Stimulated activated CD8-positive, alpha-beta memory T cell treated with anti-CD3 and anti-CD28 coated beads, Interleukin-4, amount 100 ng/mL, for 4 hours (primary cell): Measurements from ENCODE around the gene SERINC3.

Experiments used
- DNase-seq, 2 donors: peaks; one replicate each; pipeline ENCODE4 v3.0.0-alpha.2; 2020; ENCODE audit warnings: low read depth in 2 of 2, low spot score in 1 of 2

The SERINC3 gene

DNA sequence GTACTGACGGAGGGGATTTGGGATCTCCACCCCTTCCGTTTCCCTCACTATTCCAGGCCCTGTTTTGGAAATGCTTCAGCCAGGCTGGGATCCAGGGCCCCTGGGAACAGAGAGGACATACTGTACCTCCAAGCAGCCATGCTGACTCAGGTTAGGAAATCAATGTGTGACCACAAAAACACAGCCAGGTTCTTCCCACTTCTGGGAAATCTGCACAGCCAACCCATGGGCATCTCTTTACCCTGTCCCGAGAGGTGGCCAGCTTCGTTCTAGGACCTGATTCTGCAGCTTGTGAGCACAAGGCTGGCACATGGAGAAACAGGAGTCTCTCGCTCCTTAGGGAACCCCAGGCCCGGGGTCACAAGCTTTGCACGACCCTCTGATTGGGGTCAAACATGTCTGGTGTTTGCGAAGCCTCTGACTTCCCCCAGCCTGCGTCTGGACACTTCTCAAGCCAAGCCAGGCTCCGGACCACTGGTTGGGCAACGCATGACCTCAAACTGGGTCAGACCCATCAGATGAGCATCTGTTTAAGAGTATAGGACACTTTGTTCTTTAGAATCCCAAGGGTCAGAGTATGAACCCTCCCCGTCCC, 54.5 kb downstream of the SERINC3 start:
- no peak for DNase-seq

DNA sequence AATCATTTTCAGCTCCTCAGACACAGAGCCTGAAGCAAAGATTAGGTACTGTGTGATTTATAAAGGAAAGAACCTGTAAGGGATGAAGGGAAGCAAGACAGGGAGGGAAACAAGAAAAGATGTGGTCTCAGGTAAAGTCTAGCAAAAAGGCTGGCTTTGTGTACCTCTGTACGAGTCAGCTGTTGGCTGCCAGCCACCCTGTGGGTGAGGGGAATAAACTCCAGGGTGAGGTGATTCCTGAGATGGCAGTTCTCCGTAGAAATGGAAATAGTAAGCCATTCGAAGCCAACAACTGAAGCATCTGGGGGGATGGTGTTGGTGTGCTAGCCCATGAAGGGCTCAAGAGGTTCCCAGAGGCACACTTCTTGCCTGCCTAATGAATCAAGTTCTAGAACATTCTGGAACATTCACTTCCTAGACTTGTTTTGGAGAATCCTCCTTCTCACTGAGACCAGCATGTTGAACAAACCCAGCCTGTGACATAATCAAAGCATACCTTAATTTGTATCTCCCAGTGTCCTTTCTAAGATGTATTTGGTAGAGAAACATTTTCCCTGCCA, 56.8 kb downstream of the SERINC3 start:
- no peak for DNase-seq

DNA sequence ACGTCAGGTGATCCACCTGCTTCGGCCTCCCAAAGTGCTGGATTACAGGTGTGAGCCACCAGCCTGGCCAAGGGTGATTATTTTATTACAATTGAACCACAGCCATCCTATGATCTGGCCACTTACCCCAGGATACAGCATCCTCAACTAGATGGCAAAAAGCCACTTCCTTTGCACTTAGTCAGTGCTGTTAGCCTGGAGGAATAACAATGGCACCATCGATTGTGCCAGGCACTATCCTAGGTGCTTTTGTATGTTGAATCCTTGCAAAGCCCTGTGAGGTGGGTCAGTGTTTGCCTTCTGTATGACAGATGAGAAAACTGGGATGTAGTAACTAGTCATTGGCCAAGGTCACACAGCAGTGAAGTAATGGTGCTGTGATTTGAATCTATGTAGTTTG, 57.4 kb downstream of the SERINC3 start:
- DNase-seq = no peak

DNA sequence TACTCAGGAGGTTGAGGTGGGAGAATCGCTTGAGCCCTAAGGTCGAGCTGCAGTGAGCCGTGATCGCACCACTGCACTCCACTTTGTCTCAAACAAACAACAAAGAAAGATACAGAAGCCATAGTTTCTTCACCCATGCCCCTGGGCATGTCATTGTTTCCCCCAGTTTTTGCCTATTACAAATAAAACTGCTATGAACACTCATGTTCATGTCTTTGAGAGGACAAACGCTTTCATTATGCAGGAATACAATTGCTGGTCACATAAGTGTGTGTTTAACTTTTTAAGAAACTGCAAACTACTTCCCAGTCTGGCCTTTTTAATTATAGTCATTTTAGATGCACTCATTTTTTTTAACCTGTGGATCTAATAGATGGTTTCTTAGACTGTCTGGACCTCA, 58.4 kb downstream of the SERINC3 start:
- no peak for DNase-seq

DNA sequence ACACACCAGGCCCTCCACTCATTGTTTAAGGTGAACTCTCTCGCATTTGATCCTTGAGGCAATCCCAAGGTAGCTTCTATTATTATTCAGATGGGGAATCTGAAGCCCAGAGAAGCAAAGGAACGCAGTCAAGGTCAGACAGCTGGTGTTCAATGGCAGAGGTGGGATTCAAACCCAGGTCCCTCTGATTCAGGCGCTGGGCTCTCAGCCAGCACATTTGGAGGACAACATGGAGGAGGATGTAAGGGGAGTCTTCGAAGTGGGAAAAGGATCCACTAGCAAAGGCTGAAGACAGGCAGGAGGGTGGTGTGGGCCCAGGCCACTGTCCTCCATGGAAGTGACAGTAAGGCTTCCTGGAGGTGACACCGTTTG, 60.1 kb downstream of the SERINC3 start:
- no peak for DNase-seq

DNA sequence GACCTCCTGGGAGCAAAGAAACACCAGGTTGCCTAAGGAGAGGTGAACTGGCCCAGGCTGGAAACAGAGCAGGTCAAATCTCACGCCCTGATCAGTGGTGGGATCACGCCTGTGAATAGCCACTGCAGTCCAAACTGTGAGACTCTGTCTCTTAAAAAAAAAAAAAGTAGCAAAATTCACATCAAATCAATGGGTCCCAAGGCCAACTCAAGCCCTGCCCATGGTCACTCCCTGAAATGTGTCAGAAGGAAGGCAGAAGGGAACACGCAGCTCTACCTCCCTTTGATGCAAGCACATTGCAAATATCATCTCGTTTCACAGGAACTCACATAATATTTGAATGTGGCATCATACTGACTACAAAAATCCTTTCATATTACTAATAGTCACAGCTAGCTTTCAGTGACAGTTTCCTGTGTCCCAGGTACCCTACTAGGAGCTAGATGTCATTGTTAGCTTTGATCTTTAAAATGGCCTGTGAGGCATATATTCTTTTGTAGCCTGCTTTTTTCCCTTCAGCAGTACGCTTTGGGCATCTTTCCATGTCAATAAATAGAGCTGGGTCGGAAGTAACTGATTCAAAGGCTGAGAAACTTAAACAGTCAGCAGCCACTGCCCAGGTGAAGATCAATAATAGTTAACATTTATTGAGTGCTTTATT, 60.6 kb downstream of the SERINC3 start:
- no peak for DNase-seq

DNA sequence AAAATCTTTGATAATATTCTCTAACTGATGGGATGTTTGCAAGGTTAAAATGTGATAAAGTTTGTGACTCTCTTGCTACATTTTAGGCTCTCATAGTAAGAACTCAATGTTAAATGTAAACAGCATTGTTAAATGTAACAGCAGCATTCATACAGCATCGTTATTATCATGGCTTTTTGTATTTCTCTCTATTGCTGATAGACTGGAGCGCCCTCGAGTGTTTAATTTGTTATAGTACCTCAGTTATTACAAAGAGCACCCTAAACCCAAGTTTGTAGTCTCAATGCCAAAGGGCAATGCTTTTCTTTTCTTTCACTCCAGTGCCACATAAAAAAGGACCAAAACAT, 61.1 kb downstream of the SERINC3 start:
- DNase-seq = no peak

DNA sequence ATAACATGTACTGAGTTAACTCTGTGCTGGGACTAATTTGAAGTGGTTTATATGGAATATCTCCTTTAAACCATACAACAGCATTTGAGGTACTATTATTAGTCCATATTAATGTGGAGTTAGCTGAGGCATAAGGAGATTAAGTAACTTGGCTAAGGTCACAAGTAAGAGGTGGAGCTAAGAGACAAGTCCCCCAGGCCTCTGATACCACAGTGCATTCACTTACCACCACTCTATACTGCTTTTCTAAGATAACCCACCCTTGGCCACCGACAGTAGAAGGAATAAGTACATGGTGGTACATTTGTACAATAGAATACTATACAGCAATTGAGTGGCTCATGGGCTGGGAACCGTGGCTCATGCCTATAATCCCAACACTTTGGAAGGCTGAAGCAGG, 62.6 kb downstream of the SERINC3 start:
- no peak for DNase-seq

DNA sequence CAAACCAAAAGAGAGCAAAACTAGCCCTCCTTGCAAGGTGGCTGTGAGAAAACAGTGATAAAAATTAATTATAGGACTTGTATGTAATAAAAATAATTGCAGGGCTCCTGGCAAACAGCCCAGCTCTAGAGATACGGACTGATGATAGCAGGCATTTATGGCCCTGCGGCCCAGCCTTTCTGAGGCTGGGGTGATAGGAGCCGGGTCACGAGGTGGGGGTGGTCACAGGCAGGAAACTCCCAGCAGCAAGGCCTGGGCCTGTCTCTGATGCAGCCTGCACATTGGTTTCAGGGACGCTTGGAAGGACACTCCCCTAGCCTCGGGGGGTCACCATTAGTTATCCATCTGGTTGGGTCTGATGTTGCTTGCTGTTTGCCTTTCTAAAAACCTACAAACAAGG, 64.9 kb downstream of the SERINC3 start:
- no peak for DNase-seq

DNA sequence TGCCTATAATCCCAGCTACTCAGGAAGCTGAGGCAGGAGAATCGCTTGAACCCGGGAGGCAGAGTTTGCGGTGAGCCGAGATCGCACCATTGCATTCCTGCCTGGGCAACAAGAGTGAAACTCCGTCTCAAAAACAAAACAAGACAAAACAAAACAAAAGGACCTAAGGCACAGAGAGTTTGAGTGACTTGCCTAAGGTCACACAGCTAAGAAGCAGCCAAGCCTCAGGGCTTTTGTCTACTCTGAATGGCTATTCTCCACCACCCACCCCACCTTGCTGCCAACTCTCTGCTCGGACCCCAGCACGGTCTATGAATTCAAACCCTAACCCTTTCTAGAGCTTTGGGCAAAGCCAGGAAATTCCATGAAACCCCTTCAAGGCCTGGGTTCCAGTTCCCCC, 65.3 kb downstream of the SERINC3 start:
- no peak for DNase-seq

DNA sequence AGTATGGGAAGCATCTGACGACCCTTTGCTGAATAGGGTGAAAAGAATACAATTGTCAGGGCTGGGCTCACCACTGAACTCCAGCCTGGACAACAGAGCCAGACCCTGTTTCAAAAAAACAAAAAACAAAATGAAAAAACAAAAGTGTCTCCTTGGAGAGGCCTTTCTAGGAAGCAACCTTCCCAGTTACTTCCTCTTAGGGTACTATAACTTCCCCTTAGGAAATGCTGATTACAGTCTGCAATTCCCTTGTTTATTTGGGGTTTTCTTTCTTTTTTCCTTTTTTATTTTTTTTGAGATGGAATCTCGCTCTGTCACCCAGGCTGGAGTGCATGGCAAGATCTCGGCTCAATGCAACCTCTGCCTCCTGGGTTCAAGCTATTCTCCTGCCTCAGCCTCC, 66.7 kb downstream of the SERINC3 start:
- DNase-seq = no peak

DNA sequence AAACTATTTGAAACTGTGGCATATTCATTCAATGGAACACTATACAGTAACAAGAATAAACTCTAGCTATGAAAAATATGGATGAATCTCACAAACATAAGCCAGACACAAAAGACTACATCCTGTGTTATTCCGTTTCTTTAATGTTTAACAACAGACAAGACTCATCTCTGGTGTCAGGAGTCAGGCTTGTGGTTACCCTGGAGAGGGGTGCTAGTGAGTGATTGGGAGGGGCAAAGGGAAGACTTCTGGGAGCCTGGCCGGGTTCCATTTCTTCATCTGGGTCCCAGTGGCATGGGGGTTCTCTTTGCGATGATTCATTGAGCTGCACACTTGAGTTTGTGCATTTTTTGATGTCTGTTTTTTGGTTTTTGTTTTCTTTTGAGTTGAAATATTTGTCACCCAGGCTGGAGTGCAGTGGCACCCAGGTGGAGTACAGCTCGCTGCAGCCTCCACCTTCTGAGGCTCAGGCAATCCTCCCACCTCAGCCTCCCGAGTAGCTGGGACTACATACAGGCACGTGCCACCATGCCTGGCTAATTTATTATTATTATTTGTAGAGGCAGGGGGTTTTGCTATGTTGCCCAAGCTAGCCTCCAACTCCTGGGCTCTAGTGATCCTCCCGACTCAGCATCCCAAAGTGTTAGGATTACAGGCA, 67.4 kb downstream of the SERINC3 start:
- no peak for DNase-seq

DNA sequence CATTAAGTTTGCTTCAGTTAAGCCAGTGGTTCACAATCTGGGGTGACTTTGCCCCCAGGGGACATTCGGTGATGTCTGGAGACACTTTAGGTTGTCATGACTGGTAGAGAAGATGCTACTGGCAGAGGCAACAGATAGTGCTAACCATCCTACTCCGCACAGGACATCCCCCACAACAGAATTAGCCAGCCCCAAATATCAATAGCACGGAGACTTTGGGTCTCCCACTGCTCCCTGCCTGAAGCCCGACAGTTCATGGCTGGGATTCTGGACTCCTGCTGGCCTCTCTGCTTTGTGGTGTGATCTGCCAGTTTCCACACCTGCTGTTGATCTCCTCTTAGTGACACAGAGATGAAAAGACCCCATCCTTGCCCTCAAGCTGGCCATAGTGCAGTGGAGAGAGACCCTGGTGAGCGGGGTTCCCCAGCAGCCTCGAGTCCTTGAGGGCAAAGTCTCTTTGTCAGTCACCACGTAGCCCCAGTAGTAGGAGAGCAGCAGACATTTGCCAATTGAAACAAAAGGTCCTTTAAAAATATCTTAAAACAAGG, 70.9 kb downstream of the SERINC3 start:
- no peak for DNase-seq

DNA sequence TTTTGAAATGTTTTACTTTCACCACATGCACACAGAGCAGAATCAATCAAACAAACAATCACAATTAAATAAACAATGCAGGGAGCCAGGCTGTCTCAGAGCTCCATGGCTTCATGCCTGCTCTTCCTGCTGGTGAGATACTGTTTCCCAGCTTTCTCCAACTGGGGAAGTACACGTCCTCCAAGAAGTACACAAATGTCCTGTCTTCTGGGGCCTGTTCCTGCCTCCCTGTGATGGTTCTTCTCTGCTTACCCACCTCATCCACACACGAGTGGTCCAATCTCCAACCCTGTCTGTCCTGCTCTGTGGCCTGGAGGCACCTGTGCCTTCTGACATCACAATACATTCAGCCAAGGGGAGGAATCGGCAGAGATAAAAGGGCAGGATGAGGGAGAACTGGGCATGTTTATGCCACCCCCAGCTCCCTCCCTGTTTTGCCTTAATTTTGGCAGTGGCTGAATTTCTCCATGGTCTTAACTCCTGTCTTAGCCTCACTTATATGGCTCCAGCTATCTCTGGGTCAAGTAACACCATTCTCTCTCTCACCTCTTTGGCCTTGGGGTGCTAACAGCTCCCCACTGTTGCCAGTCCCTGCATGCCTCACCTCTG, 71.5 kb downstream of the SERINC3 start:
- no peak for DNase-seq

DNA sequence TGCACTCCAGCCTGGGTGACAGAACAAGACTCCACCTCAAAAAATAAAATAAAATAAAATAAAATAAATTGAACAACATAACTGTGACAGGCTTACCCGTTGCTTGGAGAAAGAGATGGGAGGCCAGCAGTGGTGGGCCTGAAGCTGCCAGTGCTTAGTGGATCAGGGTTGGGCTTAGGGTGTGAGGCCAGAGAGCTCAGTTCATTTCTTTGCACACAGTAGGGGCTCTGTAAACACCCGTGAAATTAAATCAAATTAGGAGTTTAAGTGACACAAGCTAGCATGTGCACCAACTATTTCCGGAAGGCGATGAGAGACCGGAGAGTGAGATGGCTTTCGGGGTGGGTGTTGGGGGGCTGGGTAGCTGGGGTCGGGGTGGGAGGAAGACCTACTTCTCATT, 72.0 kb downstream of the SERINC3 start:
- DNase-seq = no peak

DNA sequence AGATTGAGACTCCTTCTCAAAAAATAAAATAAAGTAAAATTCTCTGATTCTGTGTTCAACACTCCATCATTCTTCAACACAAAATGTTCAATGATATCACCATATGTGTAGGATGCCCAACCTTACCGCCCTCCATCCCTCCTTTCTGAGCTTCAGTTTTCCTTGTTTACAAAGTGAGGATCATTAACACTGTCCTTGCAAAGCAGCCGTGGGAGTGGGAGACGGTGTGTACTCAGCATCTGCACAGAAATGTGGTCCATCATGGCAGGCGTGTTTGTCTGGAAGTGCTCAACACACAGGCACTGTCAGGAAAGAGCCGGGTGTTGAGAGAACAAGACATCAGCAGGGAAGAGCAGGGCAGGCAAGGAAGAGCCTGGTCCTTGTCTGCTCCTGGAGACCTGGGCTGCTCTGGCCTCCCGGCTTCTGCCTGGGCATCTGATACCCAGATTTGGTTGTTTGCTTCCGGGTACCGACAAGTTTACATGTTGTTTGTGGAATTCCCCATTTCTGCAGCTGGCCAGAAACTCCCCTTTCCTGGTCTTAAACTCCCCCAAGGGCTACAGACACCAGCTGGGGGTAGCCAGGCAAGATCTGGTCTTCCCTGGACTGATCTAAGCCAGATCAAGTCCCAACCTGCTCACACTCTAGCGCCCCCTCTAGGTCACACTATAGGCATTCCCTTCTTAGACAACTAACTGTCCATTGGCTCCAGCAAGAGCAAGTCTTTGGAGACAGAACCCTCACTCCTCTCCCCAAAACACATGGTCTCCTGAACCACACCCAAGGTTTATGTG, 72.9 kb downstream of the SERINC3 start:
- no peak for DNase-seq

DNA sequence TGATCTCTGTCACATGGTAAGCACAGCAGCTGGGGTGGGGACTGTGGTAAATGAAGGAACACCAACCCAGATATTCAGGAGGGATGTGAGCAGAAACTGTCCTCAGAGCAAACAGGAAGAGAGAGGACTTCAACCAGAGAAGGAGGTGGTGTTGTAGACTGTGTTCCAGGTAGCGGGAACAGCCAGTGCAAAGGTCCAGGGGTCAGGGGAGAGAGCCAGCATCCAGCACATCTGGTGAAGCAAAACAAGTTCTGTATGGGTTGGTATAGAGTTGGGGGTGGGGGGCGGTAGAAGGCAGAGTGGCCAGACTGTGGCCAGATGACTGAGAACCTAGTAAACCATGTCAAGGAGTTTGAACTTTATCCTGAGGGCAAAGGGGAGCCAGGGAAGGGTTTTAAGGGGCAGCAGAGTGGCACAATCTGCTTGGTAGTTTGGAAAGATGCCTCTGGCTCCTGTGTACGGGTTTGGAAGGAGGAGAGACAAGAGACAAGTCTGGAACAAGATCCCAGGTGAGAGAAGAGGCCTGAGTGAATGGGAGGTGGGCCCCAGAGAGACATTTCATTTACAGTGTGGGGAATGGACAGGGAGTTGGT, 73.9 kb downstream of the SERINC3 start:
- no peak for DNase-seq
